HG03571 (cell line): ENCODE measurements around the gene DLEC1.
A peak's percentile ranks its signal among the peaks of the same experiment; 100 is the strongest.
"Not testable (repeated sequence)": the region's sequence is repeated elsewhere in the genome, so short reads cannot be mapped to it uniquely, and the experiment has no call there.

ENCODE experiments used
- ATAC-seq: cut with Tn5 transposase; IDR thresholded peaks from one replicate; pipeline ENCODE4 v1.9.1; 2021; ENCODE audit not compliant: unreplicated experiment

The DLEC1 gene

DNA sequence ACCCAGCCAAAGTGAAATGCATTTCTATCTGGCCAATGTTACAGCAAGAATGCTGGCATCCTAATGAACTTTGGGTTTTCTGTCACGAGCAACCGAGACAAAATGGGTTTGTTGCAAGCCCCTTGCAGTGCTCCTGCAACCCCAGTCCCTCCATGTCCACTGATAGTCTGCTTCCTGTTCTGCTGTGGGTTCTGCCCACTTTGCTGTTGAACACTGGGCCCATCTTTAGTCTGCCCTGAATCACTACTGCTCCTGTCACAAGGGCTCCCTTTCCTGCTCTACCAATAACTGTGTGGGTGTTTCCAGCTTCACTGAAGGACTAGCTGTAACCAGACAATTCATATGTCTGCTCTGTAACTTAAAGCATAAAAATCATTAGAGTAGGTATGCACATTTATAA is 113.6 kb downstream of the DLEC1 start:
- ATAC-seq = no peak

GRCh38 chr3:38153221-38153620 is 114.2 kb downstream of the DLEC1 start:
- ATAC-seq = no peak

DNA sequence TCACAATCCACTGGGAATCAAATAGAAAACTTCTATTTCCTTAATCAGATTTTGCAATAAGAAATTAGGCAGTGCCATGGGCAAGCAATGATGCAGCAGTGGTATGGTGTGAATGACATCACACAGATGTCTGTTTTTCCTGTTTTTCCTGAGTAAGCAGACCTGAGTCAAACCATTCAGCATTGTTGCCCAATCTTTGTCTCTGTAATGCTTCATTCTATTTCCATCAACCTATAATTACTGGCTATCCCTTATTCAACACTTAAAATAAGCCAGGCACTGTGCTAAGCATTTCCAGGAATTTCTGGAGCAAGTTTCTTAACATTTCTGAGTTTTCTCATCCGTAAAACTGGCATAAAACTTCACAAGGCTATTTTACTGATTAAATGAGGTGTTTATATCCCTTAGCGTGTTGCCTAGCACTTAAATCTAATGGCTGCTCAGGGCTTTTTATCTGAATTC is 115.1 kb downstream of the DLEC1 start:
- ATAC-seq = no peak

GRCh38 chr3:38154625-38155255 is 115.7 kb downstream of the DLEC1 start:
- no peak for ATAC-seq

DNA sequence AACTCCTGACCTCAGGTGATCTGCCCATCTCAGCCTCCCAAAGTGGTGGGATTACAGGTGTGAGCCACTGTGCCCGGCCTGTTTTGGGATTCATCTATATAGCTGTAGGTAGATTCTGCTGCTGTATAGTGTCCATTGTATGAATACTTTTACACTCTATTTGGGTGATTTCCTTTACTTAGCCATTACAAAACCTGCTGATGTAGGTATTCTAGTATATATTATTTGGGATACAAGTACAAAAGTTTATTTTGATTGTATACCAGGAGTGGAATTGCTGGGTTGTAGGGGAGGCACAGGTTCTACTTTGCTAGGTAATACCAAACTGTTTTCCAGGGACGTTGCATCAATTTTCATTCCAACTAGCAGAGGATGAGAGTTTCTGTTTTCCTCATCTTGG is 116.8 kb downstream of the DLEC1 start:
- ATAC-seq = no peak

DNA sequence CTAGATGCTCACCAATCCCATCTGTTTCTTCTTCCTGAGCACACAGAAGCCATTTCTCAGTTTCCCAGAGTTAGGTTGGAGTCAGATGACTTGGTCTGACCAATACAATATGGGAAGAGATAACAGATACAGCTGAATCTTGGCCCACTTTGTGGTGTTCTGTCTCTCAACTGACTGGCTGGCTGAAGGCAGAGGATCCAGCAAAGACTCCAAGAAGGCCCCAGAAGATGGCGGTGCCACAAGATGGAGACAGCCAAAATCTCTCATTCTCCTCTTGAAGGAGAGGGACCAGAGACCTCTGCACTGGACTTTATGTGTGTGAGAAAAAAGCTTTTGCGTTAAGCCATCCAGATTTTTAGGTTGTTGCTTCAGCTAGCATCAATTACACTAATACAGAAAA is 118.1 kb downstream of the DLEC1 start:
- no peak for ATAC-seq

DNA sequence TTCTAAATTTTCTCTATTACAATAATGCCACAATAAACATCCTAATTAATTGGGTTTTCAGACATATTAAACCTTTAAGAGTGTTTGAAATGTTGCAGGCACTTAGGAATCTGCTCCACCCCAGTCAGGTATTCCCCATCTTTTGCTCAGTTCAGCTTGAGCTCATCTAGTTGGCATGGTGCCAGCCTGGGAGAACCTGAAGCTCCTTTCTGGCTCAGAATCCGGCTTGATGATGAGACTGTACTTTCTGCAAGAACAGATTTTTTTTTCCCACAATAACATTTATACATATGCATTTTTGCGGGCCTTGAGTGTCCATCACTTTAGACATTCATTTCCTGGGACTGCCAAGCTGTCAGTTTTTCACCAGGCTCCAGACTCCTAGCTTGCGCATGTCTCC is 118.6 kb downstream of the DLEC1 start:
- no peak for ATAC-seq

GRCh38 chr3:38158472-38158871 is 119.5 kb downstream of the DLEC1 start:
- no peak for ATAC-seq

GRCh38 chr3:38160704-38161103 is 121.7 kb downstream of the DLEC1 start:
- not testable (repeated sequence) for ATAC-seq

GRCh38 chr3:38163117-38163840 is 124.3 kb downstream of the DLEC1 start:
- no peak for ATAC-seq

DNA sequence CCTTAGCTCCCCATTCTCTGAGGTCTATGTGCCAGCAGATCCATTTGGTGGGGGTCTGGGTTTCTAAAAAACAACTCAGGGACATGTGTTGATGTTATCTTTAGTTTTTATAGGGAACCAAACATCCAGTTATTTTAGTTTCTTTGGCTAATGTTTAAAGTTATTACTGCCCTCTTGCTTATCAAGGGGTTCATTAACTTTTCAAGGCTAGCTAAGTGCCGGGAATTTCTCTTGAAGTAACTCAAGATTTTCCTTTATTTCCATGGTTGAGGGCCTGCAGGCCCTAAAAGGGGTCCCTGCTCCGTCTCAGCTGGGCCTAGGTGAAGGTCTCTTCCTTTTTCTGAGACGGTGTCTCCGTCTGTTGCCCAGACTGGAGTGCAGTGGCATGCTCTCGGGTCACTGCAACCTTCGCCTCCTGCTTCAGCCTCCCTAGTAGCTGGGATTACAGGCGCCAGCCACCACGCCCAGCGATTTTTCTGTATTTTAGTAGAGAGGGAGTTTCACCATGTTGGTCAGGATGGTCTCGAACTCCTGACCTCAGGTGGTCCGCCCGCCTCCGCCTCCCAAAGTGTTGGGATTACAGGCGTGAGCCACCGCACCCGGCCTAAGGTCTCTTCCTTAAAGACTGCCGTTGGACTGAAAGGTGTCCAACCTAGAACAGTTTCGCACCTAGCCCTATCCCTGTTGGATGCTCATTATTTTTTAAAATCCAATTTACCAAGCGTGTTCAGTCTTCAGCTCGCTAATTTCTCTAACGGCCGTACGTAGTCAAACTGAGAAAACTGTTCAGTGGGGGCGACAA is 125.0 kb downstream of the DLEC1 start:
- ATAC-seq = no peak

- ATAC-seq = peak; percentile 9
These were observed 125.6 kb downstream of the DLEC1 start for GRCh38 chr3:38164643-38164951.

DNA sequence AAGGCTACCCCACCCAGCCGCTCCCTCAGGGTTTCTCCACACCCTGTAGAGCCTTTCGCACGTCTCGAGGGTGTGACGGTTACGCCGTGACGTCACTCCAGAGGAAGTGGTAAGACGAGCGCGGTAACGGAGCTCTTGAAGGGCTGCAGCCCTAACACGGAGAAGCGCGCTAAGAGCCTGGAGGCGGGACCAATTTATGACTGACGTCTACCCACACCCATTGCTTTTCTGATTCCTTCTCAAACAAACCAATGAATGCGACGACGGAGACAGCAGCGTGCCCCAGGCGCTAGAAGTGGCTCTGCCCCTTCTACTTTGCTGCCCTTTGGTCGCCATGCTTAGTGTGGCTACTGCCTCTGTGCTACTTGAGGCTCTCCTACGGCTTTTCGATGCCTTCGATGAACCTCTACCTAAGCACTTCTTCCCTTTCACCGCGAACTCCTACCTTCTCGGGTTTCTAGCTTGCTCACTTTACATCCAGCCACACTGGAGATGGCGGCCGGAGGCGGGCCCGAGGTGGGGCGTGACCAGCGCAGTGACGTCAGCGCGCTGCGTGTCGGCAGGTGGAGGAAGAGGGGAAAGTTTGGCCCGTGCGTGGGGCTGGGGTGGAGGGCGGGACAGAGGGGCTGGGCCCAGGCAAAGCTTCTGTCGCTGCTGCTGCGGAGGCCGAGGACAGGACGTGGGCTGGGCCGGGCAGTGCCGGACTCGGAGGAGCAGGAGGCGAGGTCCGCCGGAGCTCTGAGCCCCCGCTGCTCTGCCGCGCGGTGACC is 126.1 kb downstream of the DLEC1 start, which contains the start of gene OXSR1:
TSS of gene OXSR1 (plus strand) at position 586 of the 770 bp plus-strand sequence. CDS start 340 bp downstream, outside the sequence.
- ATAC-seq = peak; percentile 94

GRCh38 chr3:38165722-38166387 is 126.8 kb downstream of the DLEC1 start:
- ATAC-seq = peak; percentile 2

GRCh38 chr3:38167591-38167990 is 128.6 kb downstream of the DLEC1 start:
- ATAC-seq = no peak

GRCh38 chr3:38168151-38169026 is 129.4 kb downstream of the DLEC1 start:
- ATAC-seq = no peak

DNA sequence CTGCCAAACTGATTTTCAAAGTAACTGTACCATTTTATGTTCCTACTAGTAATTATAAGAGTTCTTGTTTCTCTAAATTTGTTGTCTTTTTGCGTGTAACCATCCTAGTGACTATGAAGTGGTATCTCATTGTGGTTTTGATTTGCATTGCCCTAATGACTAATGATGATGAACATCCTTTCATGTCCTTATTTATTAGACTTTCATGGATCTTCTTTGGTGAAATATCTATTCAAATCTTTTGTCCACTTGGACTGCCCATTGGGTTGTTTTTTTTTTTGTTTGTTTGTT is 130.0 kb downstream of the DLEC1 start:
- ATAC-seq = no peak

DNA sequence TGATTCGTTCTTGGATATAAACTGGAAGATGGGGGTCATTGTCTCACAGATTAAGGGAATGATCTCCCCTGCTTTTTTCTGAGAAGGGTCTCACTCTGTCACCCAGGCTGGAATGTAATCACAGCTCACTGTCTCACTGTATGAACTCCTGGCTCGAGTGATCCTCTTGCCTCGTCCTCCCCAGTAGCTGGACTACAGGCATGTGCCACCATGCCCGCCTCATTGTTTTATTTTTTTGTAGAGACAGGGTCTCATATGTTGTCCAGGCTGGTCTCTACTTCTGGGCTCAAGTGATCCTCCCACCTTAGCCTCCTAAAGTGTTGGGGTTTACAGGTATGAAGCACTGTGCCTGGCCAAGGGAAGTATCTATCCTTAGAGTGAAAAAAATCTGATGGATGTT is 131.7 kb downstream of the DLEC1 start:
- no peak for ATAC-seq

- ATAC-seq = no peak
These were observed 132.6 kb downstream of the DLEC1 start for GRCh38 chr3:38171622-38172021.
